ENCODE results near the gene CEP152. TPM values are rescaled to one million over a fixed set of nuclear protein-coding genes. Genes with fewer than 3 reads are reported as not detected.

The CEP152 gene
- total and polyA plus RNA-seq, 2 donors (not counting 1 experiment from before 2014, with no cell fraction given): 1.5 to 18.0 TPM

DNA sequence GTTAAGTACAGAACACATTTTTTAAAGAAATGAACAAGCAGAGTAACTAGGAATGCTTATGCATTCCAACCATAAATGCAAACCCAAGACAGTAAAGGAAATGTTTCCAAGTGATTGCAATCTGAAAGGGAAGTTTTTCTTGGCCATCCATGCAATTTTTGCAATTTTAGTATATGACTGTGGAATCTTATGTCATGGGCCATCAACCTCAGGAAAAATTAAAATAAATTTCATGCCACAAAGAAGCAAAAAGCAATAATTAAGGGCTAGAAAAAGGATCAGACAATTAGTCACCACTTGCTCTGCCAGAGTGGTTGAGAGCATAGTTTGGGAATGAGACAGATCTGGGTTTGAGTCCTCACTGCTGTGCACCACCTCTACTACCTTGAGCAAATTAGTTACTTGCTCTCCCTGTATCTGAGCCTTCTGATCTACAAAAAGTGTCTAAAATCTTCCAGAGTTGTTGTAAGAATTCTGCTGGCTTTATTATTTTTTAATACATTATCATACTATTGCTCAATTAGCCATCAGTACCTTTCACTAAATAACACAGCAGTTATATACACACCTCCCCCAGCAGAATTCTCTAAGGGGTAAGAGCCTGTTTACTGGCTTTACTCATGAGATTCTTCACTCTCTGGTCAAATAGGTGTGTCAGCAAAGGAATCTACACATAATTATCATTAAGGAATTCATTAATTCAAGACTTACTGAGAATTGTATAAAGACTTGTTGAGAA is 115.6 kb downstream of the CEP152 start:
- Histone ChIP-seq H4K20me1 (ENCODE audit: control insufficient read depth, insufficient read depth, low read length, poor library complexity, severe bottlenecking) (no peaks in the 10 kb centered on the region), H3K4me3 (ENCODE audit: control extremely low read depth in 1 of 5, extremely low read depth in 1 of 5, insufficient read depth in 1 of 5, low read depth in 2 of 5, low read length in 4 of 5) (no peak overlapping the region), H3K9ac (ENCODE audit: low read length) (no peak overlapping the region), H3K36me3 (replicated peaks in 1 of 2; ENCODE audit: control extremely low read depth in 1 of 2, control insufficient read depth in 1 of 2, extremely low read depth in 1 of 2, insufficient read depth in 2 of 2, low read length in 1 of 2) (no peaks in the 10 kb centered on the region), H3K79me2 (ENCODE audit: control insufficient read depth, insufficient read depth, low read length) (no peaks in the 10 kb centered on the region), H3K4me2 (replicated peaks; ENCODE audit: low read depth, low read length, poor library complexity, severe bottlenecking) (no peak overlapping the region), H2AFZ (ENCODE audit: insufficient read depth, low read depth, low read length, poor library complexity, severe bottlenecking) (no peak overlapping the region), H3K27me3 (replicated peaks in 1 of 4; ENCODE audit: control extremely low read depth in 1 of 4, control insufficient read depth in 3 of 4, insufficient read depth in 4 of 4, low read length in 3 of 4) (no peaks in the 10 kb centered on the region), H3K9me3 (ENCODE audit: control extremely low read depth in 1 of 3, control insufficient read depth in 2 of 3, insufficient read depth in 1 of 3, low read length in 2 of 3) (peaks cover 0 to 1% (median 0%) of the 10 kb centered on the region in 3 donors), H3K4me1 (ENCODE audit: control insufficient read depth in 2 of 2, insufficient read depth in 2 of 2, low read length in 2 of 2) (no peaks in the 10 kb centered on the region), H3K27ac (ENCODE audit: low read length in 2 of 2) (no peak overlapping the region)
- ChIA-PET POLR2A (no interaction called here), CTCF (no interaction called here)
- Mint-ChIP-seq H3K27me3 (no peaks in the 10 kb centered on the region), H3K9me3 (ENCODE audit: insufficient read depth) (no peaks in the 10 kb centered on the region), H3K4me3 (no peak overlapping the region), H3K4me1 (no peaks in the 10 kb centered on the region), H3K27ac (no peak overlapping the region)
- no peak for ATAC-seq (ENCODE audit: low read depth)
- DNase-seq: no peak
- intact Hi-C loops (cut with micrococcal nuclease): no loop called here
- TF ChIP-seq, protein P1, sequence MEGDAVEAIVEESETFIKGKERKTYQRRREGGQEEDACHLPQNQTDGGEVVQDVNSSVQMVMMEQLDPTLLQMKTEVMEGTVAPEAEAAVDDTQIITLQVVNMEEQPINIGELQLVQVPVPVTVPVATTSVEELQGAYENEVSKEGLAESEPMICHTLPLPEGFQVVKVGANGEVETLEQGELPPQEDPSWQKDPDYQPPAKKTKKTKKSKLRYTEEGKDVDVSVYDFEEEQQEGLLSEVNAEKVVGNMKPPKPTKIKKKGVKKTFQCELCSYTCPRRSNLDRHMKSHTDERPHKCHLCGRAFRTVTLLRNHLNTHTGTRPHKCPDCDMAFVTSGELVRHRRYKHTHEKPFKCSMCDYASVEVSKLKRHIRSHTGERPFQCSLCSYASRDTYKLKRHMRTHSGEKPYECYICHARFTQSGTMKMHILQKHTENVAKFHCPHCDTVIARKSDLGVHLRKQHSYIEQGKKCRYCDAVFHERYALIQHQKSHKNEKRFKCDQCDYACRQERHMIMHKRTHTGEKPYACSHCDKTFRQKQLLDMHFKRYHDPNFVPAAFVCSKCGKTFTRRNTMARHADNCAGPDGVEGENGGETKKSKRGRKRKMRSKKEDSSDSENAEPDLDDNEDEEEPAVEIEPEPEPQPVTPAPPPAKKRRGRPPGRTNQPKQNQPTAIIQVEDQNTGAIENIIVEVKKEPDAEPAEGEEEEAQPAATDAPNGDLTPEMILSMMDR (IDR thresholded peaks at IDR 0.05): no peak
- no peak for TF ChIP-seq EZH2 (IDR thresholded peaks at IDR 0.05; ENCODE audit: borderline replicate concordance, insufficient read depth, low read depth, low read length, poor library complexity, severe bottlenecking)

DNA sequence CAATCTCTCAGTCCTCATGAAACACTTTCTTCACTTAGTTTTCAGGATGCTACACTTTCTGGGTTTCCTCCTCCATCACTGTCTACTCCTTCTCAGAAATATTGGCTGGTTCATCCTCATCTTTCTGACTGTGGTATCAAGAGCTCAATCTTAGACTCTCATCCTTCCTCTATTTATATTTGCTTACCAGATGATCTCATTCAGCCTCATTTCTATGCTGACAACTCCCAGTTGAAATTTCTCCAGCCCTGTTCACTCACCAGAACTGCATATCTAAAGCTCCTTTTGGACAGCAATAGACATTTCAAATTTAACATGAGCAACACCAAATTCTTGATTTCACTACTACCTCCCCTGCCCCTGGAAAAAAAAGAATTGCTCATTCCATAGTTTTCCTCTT is 117.4 kb downstream of the CEP152 start:
- Mint-ChIP-seq H3K9me3 (ENCODE audit: insufficient read depth) (no peaks in the 10 kb centered on the region), H3K27ac (no peak overlapping the region), H3K27me3 (no peaks in the 10 kb centered on the region), H3K4me1 (no peaks in the 10 kb centered on the region), H3K4me3 (no peak overlapping the region)
- no peak for TF ChIP-seq EZH2 (IDR thresholded peaks at IDR 0.05; ENCODE audit: borderline replicate concordance, insufficient read depth, low read depth, low read length, poor library complexity, severe bottlenecking)
- TF ChIP-seq, protein P1 (IDR thresholded peaks at IDR 0.05): no peak
- POLR2A ChIA-PET: no interaction called here
- no peaks in the 10 kb centered on the region for H3K27me3 ChIP-seq (replicated peaks in 1 of 4; ENCODE audit: control extremely low read depth in 1 of 4, control insufficient read depth in 3 of 4, insufficient read depth in 4 of 4, low read length in 3 of 4)
- no peak overlapping the region for H3K4me2 ChIP-seq (replicated peaks; ENCODE audit: low read depth, low read length, poor library complexity, severe bottlenecking)
- intact Hi-C loops (cut with micrococcal nuclease): no loop called here
- no peak overlapping the region for H3K27ac ChIP-seq (ENCODE audit: low read length in 2 of 2)
- H2AFZ ChIP-seq (ENCODE audit: insufficient read depth, low read depth, low read length, poor library complexity, severe bottlenecking): no peak overlapping the region
- H3K79me2 ChIP-seq (ENCODE audit: control insufficient read depth, insufficient read depth, low read length): no peaks in the 10 kb centered on the region
- H3K9me3 ChIP-seq (ENCODE audit: control extremely low read depth in 1 of 3, control insufficient read depth in 2 of 3, insufficient read depth in 1 of 3, low read length in 2 of 3): peaks cover 0 to 1% (median 0%) of the 10 kb centered on the region in 3 donors
- no peaks in the 10 kb centered on the region for H4K20me1 ChIP-seq (ENCODE audit: control insufficient read depth, insufficient read depth, low read length, poor library complexity, severe bottlenecking)
- no peaks in the 10 kb centered on the region for H3K36me3 ChIP-seq (replicated peaks in 1 of 2; ENCODE audit: control extremely low read depth in 1 of 2, control insufficient read depth in 1 of 2, extremely low read depth in 1 of 2, insufficient read depth in 2 of 2, low read length in 1 of 2)
- no peak overlapping the region for H3K4me3 ChIP-seq (ENCODE audit: control extremely low read depth in 1 of 5, extremely low read depth in 1 of 5, insufficient read depth in 1 of 5, low read depth in 2 of 5, low read length in 4 of 5)
- DNase-seq (no peak), ATAC-seq (ENCODE audit: low read depth) (no peak)
- CTCF ChIA-PET: no interaction called here
- H3K9ac ChIP-seq (ENCODE audit: low read length): no peak overlapping the region
- no peaks in the 10 kb centered on the region for H3K4me1 ChIP-seq (ENCODE audit: control insufficient read depth in 2 of 2, insufficient read depth in 2 of 2, low read length in 2 of 2)

Data from B cell (primary cell).